Mesothelial cell of epicardium (in vitro differentiated cells): ENCODE data around the gene FDXACB1. TPM values are rescaled to one million over a fixed set of nuclear protein-coding genes. Genes with fewer than 3 reads are reported as not detected.
A peak's percentile ranks its signal among the peaks of the same experiment; 100 is the strongest.

Experiments
- DNase-seq, 2 experiments: peaks; one replicate each; pipeline ENCODE4 v3.0.0; 2021; ENCODE audit warnings: low spot score in 2 of 2; ENCODE audit not compliant: unreplicated experiment in 2 of 2
- H3K27ac Mint-ChIP-seq: 2 replicates; pipeline ENCODE4 v1.8.0; 2021; ENCODE audit warnings: mixed read lengths
- H3K27me3 Mint-ChIP-seq: 2 replicates; pipeline ENCODE4 v1.8.0; 2021; ENCODE audit warnings: low read depth, mixed read lengths
- H3K36me3 Mint-ChIP-seq: 2 replicates; pipeline ENCODE4 v1.8.0; 2021; ENCODE audit warnings: mixed read lengths
- H3K4me1 Mint-ChIP-seq: 2 replicates; pipeline ENCODE4 v1.8.0; 2021; ENCODE audit warnings: mixed read lengths
- H3K4me3 Mint-ChIP-seq: 2 replicates; pipeline ENCODE4 v1.8.0; 2021; ENCODE audit warnings: mild to moderate bottlenecking, moderate library complexity, mixed read lengths
- H3K9me3 Mint-ChIP-seq: 2 replicates; pipeline ENCODE4 v1.8.0; 2021; ENCODE audit warnings: mixed read lengths
- CTCF ChIP-seq: fragments of 200-600 bp; sonication (generic); IDR thresholded peaks from one replicate; pipeline ENCODE4 v1.5.0; 2021; ENCODE audit warnings: antibody characterized with exemption; ENCODE audit not compliant: unreplicated experiment
- total RNA-seq: library from RNA; stranded (reverse); gene quantifications from 3 replicates; pipeline ENCODE4 v1.2.1, GENCODE V29; 2021

The FDXACB1 gene
- 2.9 to 3.5 TPM (median 3.2 TPM) in 3 replicates for total RNA-seq

- TF ChIP-seq CTCF, result peak; percentile 96
- peak within 1 kb of the TSS; percentile 100 for H3K27ac Mint-ChIP-seq
- no peaks in the 10 kb centered on the region for H3K27me3 Mint-ChIP-seq
- peaks cover 12% of the 10 kb centered on the region for H3K4me1 Mint-ChIP-seq
- H3K4me3 Mint-ChIP-seq, result peak within 1 kb of the TSS; percentile 90
- peak; percentile 94 to 97 for DNase-seq
- no peaks in the 10 kb centered on the region for H3K9me3 Mint-ChIP-seq
- H3K36me3 Mint-ChIP-seq, result peaks cover 8% of the 10 kb centered on the region
Measured at GRCh38 chr11:111878849-111879636, at the start of gene FDXACB1, which contains the start of gene CFAP68. Gene FDXACB1, minus strand, starts transcription at chr11:111879165. Its CDS starts 33 bp downstream, at chr11:111879132. Gene CFAP68, plus strand, starts transcription at chr11:111879541. Its CDS starts 20 bp downstream, at chr11:111879561.

GRCh38 chr11:111926505-111927391, 47.8 kb upstream of the FDXACB1 start:
- Mint-ChIP-seq H3K36me3 (no peaks in the 10 kb centered on the region), H3K27ac (peak overlapping the region; percentile 96), H3K9me3 (no peaks in the 10 kb centered on the region), H3K4me1 (peaks cover 31% of the 10 kb centered on the region), H3K27me3 (no peaks in the 10 kb centered on the region), H3K4me3 (peak overlapping the region; percentile 71)
- DNase-seq, result peak; percentile 95 to 97
- no peak for TF ChIP-seq CTCF

GRCh38 chr11:111925953-111926352, 47.0 kb upstream of the FDXACB1 start:
- H3K36me3 Mint-ChIP-seq, result no peaks in the 10 kb centered on the region
- no peak for TF ChIP-seq CTCF
- H3K27ac Mint-ChIP-seq, result peak overlapping the region; percentile 94
- H3K4me1 Mint-ChIP-seq, result peaks cover 31% of the 10 kb centered on the region
- no peak for DNase-seq
- no peaks in the 10 kb centered on the region for H3K9me3 Mint-ChIP-seq
- no peaks in the 10 kb centered on the region for H3K27me3 Mint-ChIP-seq
- H3K4me3 Mint-ChIP-seq, result peak overlapping the region; percentile 71

- Mint-ChIP-seq H3K9me3 (no peaks in the 10 kb centered on the region), H3K4me1 (peaks cover 33% of the 10 kb centered on the region), H3K27me3 (no peaks in the 10 kb centered on the region), H3K27ac (peak overlapping the region; percentile 90), H3K4me3 (no peak overlapping the region), H3K36me3 (no peaks in the 10 kb centered on the region)
- DNase-seq, result no peak
- no peak for TF ChIP-seq CTCF
Measured at GRCh38 chr11:111923951-111924350, 45.0 kb upstream of the FDXACB1 start.

GRCh38 chr11:111923351-111923788, 44.4 kb upstream of the FDXACB1 start:
- Mint-ChIP-seq H3K4me3 (no peak overlapping the region), H3K9me3 (no peaks in the 10 kb centered on the region), H3K27me3 (no peaks in the 10 kb centered on the region), H3K4me1 (peaks cover 39% of the 10 kb centered on the region), H3K27ac (peak overlapping the region; percentile 90), H3K36me3 (no peaks in the 10 kb centered on the region)
- no peak for TF ChIP-seq CTCF
- no peak for DNase-seq
